Ovary (tissue), 9 donors: ENCODE results near the gene P2RY2. TPM values are rescaled to one million over a fixed set of nuclear protein-coding genes. Genes with fewer than 3 reads are reported as not detected.

Source experiments
- DNase-seq, 5 donors: peaks; one replicate each; pipeline ENCODE4 v3.0.0-alpha.2; 2019 to 2020
- H3K27ac ChIP-seq, 2 donors: fragments of 200-600 bp; one replicate each; pipeline versions ENCODE4 v1.5.1 to v1.8.0; 2019 to 2022
- H3K27me3 ChIP-seq: fragments of 200-600 bp; one replicate; pipeline ENCODE4 v1.8.0; 2022
- H3K36me3 ChIP-seq: fragments of 200-600 bp; sonication (generic); one replicate; pipeline ENCODE4 v1.5.1; 2019
- H3K4me1 ChIP-seq: one replicate; pipeline ENCODE4 v1.8.1; 2013; ENCODE audit warnings: mild to moderate bottlenecking, moderate library complexity; ENCODE audit not compliant: insufficient read depth
- H3K4me3 ChIP-seq: fragments of 200-600 bp; sonication (generic); one replicate; pipeline ENCODE4 v1.5.1; 2017
- H3K9me3 ChIP-seq, 2 donors: fragments of 200-600 bp in 1 of 2; sonication (generic) in 1 of 2; one replicate each; pipeline versions ENCODE4 v1.5.1 to v1.8.1; 2013 to 2019; ENCODE audit warnings: mild to moderate bottlenecking in 1 of 2, moderate library complexity in 1 of 2
- EP300 ChIP-seq: sonication (generic); formaldehyde crosslinking; IDR thresholded peaks from one replicate; pipeline ENCODE4 v1.6.1; 2017; ENCODE audit warnings: antibody characterized with exemption
- POLR2A ChIP-seq: fragments of 450-650 bp; IDR thresholded peaks from one replicate; pipeline ENCODE4 v1.6.1; 2017; ENCODE audit warnings: antibody characterized with exemption, mild to moderate bottlenecking, moderate library complexity
- WGBS, 3 donors: extraction: QIAGEN DNeasy Blood & Tissue Kit in 1 of 3; methylation state at CpG; one replicate each; pipeline versions ENCODE4 v1.1.5 to v1.1.7; 2013 to 2017; 5-methylcytosine and 5-hydroxymethylcytosine counted together
- intact Hi-C, 4 donors: fragments of 100-400 bp; cut with DNase I; formaldehyde crosslinking; loops; one replicate each; pipeline versions ENCODE4 v1.11.0 to v1.15.1; 2022 to 2023
- polyA plus RNA-seq, 2 donors: library from polyadenylated mRNA; stranded (reverse); fragments of 200-250 nt in 1 of 2; fragments of 350-450 nt in 1 of 2; fragmentation: Illumina TruSeq in 1 of 2; extraction: RNeasy Lipid Tissue Mini Kit (QIAGEN cat#74804) in 1 of 2; gene quantifications; one replicate each; pipeline ENCODE4 v1.2.3, GENCODE V29; 2013 to 2014
- total RNA-seq, 7 donors: library from RNA; depleted of rRNA in 2 of 7; stranded (reverse); fragments of >200 nt in 2 of 7; fragmentation: NEBNext Ultra II Directional in 3 of 7; extraction: Animal tissue kit (Norgen Biotek cat#: 25700) in 3 of 7; gene quantifications; one replicate each; pipeline versions ENCODE4 v1.1.0 to v1.2.4, GENCODE V29; 2016 to 2023
- TF ChIP-seq, protein P1 (sequence below), 3 donors: fragments of 450-650 bp in 2 of 3; fragments of 200-600 bp in 1 of 3; IDR thresholded peaks; one replicate each; pipeline versions ENCODE4 v1.5.1 to v1.8.0; 2016 to 2022; ENCODE audit warnings: antibody characterized with exemption in 3 of 3, mild to moderate bottlenecking in 1 of 3
- donor health status: DM: no; HTN: no; CAD: no; lungs with moderate emphysema.
- donor health status: DM: no; HTN: no; CAD: no.
- donor health status: Bipolar disorder and iron deficiency.
- donor health status: DM: yes; HTN: yes; CAD: no.
- donor health status: DM: no; HTN: no; CAD: no.
- donor health status: DM: yes; HTN: yes; CAD: no.

The P2RY2 gene
- total and polyA plus RNA-seq, 9 donors, result 0.44 to 1.6 (median 1.0) TPM

DNA sequence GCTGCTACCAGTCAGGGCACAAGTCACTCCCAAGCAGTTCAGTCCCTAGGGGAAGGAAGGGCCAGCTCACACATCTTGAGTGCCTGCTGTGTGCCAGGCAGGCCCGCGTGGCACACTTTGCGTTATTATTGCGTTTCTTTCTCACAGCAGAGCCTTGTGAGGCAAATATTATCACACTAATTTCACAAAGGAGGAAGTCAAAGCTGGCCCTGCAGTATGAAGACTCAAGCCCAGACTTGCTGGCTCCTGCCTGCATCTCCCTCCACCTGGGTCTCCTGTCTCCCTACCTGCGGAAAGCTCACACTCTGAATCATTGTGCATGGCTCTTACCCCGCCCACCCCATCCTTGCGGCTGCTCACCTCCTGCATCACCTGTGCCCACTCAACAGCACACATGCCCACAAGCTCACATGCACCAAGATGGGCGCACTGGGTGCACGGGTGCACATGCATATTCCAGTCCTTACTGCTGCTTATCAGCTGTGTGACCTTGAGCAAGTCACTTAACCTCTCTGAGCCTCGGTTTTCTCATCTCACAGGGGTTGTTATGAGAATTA lies 31.7 kb upstream of the P2RY2 start:
- Histone ChIP-seq H3K4me3 (no peak overlapping the region), H3K9me3 (no peaks in the 10 kb centered on the region), H3K27ac (no peak overlapping the region), H3K36me3 (no peaks in the 10 kb centered on the region), H3K27me3 (no peaks in the 10 kb centered on the region), H3K4me1 (peaks cover 14% of the 10 kb centered on the region)
- DNase-seq, result peak in 1 of 5 donors; percentile 15
- intact Hi-C loops, result loop anchor here in 3 of 4 donors (5.0 to 10.0 kb wide), 3 partner anchors 51 to 98 kb away; no protein-coding TSS in a partner anchor
- TF ChIP-seq POLR2A, result no peak
- no peak for TF ChIP-seq EP300
- TF ChIP-seq, protein P1, sequence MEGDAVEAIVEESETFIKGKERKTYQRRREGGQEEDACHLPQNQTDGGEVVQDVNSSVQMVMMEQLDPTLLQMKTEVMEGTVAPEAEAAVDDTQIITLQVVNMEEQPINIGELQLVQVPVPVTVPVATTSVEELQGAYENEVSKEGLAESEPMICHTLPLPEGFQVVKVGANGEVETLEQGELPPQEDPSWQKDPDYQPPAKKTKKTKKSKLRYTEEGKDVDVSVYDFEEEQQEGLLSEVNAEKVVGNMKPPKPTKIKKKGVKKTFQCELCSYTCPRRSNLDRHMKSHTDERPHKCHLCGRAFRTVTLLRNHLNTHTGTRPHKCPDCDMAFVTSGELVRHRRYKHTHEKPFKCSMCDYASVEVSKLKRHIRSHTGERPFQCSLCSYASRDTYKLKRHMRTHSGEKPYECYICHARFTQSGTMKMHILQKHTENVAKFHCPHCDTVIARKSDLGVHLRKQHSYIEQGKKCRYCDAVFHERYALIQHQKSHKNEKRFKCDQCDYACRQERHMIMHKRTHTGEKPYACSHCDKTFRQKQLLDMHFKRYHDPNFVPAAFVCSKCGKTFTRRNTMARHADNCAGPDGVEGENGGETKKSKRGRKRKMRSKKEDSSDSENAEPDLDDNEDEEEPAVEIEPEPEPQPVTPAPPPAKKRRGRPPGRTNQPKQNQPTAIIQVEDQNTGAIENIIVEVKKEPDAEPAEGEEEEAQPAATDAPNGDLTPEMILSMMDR (IDR thresholded peaks at IDR 0.05), result no peak
- 79 to 82% (median 82%) methylated on average over 10 of the region's 10 CpGs for WGBS, 3 donors

DNA sequence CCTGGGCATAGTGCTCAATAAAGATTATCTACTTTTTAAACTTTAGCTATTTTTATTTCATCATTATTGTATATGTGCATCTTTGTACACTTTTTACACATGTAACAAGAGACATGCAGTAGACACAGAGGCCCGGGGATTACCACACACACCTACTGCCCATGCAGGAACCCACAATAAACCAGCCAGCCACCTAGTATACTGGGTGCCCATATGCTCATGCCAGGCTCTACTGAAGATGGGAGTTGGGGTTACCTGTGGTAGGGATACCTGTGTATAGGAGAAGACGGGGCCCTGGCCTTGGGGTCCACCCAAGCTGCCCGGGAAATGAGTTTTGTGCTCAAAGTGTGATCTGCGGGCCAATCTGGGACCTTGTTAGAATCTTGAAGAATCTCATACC lies 31.2 kb upstream of the P2RY2 start:
- DNase-seq, result peak in 1 of 5 donors; percentile 7
- intact Hi-C loops, result loop anchor here in 3 of 4 donors (5.0 to 10.0 kb wide), 3 partner anchors 50 to 98 kb away; no protein-coding TSS in a partner anchor
- WGBS, 3 donors, result 47 to 73% (median 59%) methylated on average over 4 of the region's 4 CpGs
- no peak overlapping the region for H3K4me3 ChIP-seq
- H3K27ac ChIP-seq, result no peak overlapping the region
- H3K27me3 ChIP-seq, result no peaks in the 10 kb centered on the region
- TF ChIP-seq, protein P1 (IDR thresholded peaks at IDR 0.05), result no peak
- TF ChIP-seq POLR2A (no peak), EP300 (no peak)
- peaks cover 14% of the 10 kb centered on the region for H3K4me1 ChIP-seq
- no peaks in the 10 kb centered on the region for H3K36me3 ChIP-seq
- no peaks in the 10 kb centered on the region for H3K9me3 ChIP-seq

DNA sequence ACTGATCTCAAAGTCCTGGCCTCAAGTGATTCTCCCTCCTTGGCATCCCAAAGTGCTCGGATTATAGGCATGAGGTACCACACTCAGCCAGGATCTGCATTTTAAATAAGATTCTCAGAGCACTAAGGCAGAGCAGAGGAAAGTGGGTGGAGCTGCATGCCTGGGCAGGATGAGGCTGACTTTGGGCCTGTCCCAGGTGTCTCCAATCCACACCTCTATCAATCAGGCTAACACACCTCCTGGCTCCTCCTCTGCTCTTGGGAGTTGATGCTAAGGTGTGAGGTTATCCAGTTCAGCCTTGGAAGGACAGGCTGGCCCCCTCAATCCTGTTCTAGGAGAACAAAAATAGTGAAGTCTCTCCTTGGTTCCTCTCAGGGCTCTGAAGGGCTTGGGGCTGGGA lies 30.2 kb upstream of the P2RY2 start:
- 91 to 96% (median 94%) methylated on average over 1 of the region's 1 CpG for WGBS, 3 donors
- no peak for DNase-seq
- no peak overlapping the region for H3K27ac ChIP-seq
- H3K4me1 ChIP-seq, result peaks cover 12% of the 10 kb centered on the region
- H3K27me3 ChIP-seq, result no peaks in the 10 kb centered on the region
- no peaks in the 10 kb centered on the region for H3K36me3 ChIP-seq
- no peaks in the 10 kb centered on the region for H3K9me3 ChIP-seq
- intact Hi-C loops, result loop anchor here in 3 of 4 donors (5.0 to 10.0 kb wide), 3 partner anchors 49 to 97 kb away; no protein-coding TSS in a partner anchor
- H3K4me3 ChIP-seq, result no peak overlapping the region
- TF ChIP-seq, protein P1 (IDR thresholded peaks at IDR 0.05), result no peak
- TF ChIP-seq POLR2A (no peak), EP300 (no peak)

DNA sequence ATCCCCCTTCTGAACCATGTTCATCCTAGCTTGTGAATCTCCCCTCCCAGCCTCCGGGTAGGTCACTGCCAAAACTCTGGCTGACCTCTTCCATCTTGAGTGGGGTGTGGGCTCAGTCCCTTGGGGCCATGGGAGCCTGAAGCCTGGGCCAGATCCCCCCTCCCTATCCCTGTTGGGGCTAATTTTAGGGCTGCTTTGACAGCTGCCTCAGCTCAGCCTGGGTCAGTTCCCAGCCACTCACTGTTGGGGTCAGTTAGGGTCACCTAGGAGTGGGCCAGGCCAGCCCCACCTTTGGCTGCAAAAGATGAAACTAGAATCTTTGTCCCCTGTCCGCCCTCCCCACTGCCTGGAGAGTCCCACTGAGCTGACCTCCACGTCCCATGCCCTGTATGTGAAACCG lies 29.8 kb upstream of the P2RY2 start:
- H3K9me3 ChIP-seq, result no peaks in the 10 kb centered on the region
- 67 to 71% (median 69%) methylated on average over 4 of the region's 4 CpGs for WGBS, 3 donors
- no peak for TF ChIP-seq EP300

DNA sequence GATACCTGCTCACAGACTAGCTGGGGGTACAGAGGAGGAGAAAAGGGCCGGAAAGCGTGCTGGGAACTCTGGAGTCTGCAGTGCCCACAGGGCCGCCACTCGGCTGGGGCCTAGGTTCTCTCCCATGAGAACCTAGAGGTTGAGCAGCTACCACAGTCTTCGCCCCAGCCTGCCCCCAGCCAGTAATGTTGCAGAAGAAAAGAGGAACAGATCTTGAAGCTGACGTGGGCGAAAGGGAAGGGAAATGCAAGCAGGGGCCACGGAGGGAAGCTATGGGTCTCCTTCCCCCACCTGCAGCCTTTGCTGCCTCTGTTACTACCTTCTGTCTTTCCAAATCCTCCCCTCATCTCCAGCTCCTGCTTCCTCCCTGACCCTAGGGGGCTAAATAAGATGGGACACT lies 28.8 kb upstream of the P2RY2 start:
- peaks cover 7% of the 10 kb centered on the region for H3K4me1 ChIP-seq
- no peaks in the 10 kb centered on the region for H3K9me3 ChIP-seq
- 73 to 83% (median 81%) methylated on average over 8 of the region's 8 CpGs for WGBS, 3 donors
- no peak overlapping the region for H3K27ac ChIP-seq
- peak in 1 of 5 donors; percentile 28 for DNase-seq
- intact Hi-C loops, result loop anchor here in 3 of 4 donors (5.0 to 10.0 kb wide), 3 partner anchors 48 to 95 kb away; no protein-coding TSS in a partner anchor
- H3K27me3 ChIP-seq, result no peaks in the 10 kb centered on the region
- TF ChIP-seq POLR2A (no peak), EP300 (no peak)
- TF ChIP-seq, protein P1 (IDR thresholded peaks at IDR 0.05), result no peak
- H3K4me3 ChIP-seq, result no peak overlapping the region
- no peaks in the 10 kb centered on the region for H3K36me3 ChIP-seq

More for the DNA sequence above, 29.8 kb upstream of the P2RY2 start:
- intact Hi-C loops, result loop anchor here in 3 of 4 donors (5.0 to 10.0 kb wide), 3 partner anchors 49 to 96 kb away; no protein-coding TSS in a partner anchor
- no peak for DNase-seq
- H3K36me3 ChIP-seq, result no peaks in the 10 kb centered on the region
- H3K27me3 ChIP-seq, result no peaks in the 10 kb centered on the region
- H3K27ac ChIP-seq, result no peak overlapping the region
- no peak overlapping the region for H3K4me3 ChIP-seq
- H3K4me1 ChIP-seq, result peaks cover 8% of the 10 kb centered on the region
